Measurements from ENCODE around the gene POMT2.
"Not testable (repeated sequence)": the region's sequence is repeated elsewhere in the genome, so short reads cannot be mapped to it uniquely, and the experiment has no call there.

The POMT2 gene

DNA sequence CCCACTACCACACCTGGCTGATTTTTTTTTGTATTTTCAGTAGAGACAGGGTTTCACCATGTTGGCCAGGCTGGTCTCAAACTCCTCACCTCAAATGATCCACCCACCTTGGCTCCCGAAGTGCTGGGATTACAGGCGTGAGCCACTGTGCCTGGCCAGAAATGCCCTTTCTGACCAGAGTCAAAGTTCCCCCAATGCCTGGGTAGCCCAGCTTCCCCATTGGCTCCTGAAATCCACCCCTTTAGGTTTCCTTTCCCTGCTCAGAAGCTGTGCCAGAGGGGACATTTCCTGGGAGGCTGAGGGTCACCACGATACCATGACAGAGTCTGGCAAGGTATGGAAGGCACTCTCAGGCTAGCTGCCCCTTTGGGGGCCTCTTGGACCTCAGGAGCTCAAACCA, 3.6 kb upstream of the POMT2 start:
- in situ Hi-C loops (cut with HindIII; ENCODE audit: low pct_ligation_motif_present, low sequenced_read_pairs) = no loop called here
- DNase-seq = no peak
- TF ChIP-seq, protein P1, sequence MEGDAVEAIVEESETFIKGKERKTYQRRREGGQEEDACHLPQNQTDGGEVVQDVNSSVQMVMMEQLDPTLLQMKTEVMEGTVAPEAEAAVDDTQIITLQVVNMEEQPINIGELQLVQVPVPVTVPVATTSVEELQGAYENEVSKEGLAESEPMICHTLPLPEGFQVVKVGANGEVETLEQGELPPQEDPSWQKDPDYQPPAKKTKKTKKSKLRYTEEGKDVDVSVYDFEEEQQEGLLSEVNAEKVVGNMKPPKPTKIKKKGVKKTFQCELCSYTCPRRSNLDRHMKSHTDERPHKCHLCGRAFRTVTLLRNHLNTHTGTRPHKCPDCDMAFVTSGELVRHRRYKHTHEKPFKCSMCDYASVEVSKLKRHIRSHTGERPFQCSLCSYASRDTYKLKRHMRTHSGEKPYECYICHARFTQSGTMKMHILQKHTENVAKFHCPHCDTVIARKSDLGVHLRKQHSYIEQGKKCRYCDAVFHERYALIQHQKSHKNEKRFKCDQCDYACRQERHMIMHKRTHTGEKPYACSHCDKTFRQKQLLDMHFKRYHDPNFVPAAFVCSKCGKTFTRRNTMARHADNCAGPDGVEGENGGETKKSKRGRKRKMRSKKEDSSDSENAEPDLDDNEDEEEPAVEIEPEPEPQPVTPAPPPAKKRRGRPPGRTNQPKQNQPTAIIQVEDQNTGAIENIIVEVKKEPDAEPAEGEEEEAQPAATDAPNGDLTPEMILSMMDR (IDR thresholded peaks at IDR 0.05; ENCODE audit: low read depth, low read length, missing control alignments) = no peak
- H3K36me3 ChIP-seq (replicated peaks) = no peaks in the 10 kb centered on the region
- H3K27ac ChIP-seq = no peak overlapping the region
- no peaks in the 10 kb centered on the region for H3K27me3 ChIP-seq (replicated peaks)
- H3K4me3 ChIP-seq (ENCODE audit: low read depth, low read length) = no peak overlapping the region

DNA sequence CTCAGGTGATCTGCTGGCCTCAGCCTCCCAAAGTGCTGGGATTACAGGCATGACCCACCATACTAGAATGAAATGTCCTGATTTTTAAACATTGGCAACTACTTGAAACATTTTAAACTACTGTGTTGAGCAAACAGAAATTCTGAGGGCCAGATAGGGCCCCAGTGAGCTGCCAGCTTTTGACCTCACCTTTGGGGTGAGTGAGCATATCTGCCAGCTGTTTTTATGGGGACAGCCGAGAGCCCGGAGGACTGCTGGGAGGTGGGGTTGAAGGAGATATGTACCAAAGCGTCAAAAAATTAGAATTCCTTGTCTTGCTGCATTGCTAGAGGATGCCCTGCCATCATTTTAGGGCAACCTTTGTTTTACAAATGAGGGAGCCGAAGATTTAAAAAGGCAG, 2.9 kb upstream of the POMT2 start:
- TF ChIP-seq, protein P1 (IDR thresholded peaks at IDR 0.05; ENCODE audit: low read depth, low read length, missing control alignments) = no peak
- H3K27me3 ChIP-seq (replicated peaks) = no peaks in the 10 kb centered on the region
- in situ Hi-C loops (cut with HindIII; ENCODE audit: low pct_ligation_motif_present, low sequenced_read_pairs) = no loop called here

DNA sequence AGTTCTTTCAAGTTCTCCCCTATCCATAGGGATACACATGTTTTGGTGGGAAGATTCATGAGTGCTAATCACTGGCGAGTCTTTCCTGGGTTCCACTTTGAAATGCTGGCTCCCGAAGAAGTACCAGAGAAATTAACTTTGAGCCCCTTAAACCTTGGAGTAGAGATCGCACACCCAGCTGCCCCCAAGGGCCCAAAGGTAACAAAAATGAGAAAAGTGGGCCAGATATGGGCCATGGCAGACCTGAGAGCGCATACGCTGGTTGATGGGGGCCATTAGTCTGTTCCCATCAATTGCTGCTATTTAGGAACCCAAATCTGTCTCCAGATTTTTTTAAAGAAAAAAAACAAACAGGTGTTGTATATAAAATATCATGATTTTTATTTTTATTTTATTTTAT, 2.3 kb upstream of the POMT2 start:
- Histone ChIP-seq H3K27me3 (replicated peaks) (no peaks in the 10 kb centered on the region), H3K4me3 (ENCODE audit: low read depth, low read length) (no peak overlapping the region), H3K36me3 (replicated peaks) (no peaks in the 10 kb centered on the region), H3K27ac (no peak overlapping the region)
- TF ChIP-seq, protein P1 (IDR thresholded peaks at IDR 0.05; ENCODE audit: low read depth, low read length, missing control alignments) = no peak
- in situ Hi-C loops (cut with HindIII; ENCODE audit: low pct_ligation_motif_present, low sequenced_read_pairs) = no loop called here
- no peak for DNase-seq

More for the DNA sequence above, 2.9 kb upstream of the POMT2 start:
- no peaks in the 10 kb centered on the region for H3K36me3 ChIP-seq (replicated peaks)
- H3K4me3 ChIP-seq (ENCODE audit: low read depth, low read length) = no peak overlapping the region
- no peak for DNase-seq
- no peak overlapping the region for H3K27ac ChIP-seq

DNA sequence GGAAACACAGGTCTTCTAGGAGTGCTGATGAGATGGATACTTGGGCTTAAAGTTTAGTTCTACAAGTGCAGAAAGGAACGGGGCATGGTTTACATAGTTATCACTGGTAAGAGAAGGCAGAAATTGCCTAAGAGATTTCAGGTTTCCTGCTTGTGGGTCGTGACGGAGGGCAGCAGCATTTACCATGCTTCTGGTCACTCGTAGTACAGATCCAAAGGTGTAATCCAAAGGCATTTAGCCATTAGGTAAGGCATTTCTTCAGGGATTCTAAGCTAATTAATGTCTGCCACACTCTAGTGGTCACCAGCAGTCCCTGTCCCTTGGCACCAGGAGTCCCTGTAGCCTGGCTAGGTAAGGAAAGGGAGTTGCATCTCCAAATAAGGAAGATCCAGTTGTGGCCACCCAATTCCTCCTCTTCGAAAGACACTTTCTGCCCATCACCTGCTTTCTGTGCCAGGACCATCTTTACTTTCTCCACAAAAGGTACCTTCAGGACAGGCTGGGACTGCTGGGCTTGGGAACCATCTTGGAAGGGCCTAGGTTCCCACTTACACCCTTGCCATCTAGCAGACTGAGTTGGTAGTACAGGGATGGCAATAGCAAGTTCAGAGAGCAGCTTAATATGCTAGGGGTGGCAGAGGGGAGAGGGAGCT, 1.7 kb upstream of the POMT2 start:
- no peak overlapping the region for H3K27ac ChIP-seq
- H3K4me3 ChIP-seq (ENCODE audit: low read depth, low read length) = peak overlapping the region; percentile 83
- no peaks in the 10 kb centered on the region for H3K36me3 ChIP-seq (replicated peaks)
- no peaks in the 10 kb centered on the region for H3K27me3 ChIP-seq (replicated peaks)
- in situ Hi-C loops (cut with HindIII; ENCODE audit: low pct_ligation_motif_present, low sequenced_read_pairs) = no loop called here
- TF ChIP-seq, protein P1 (IDR thresholded peaks at IDR 0.05; ENCODE audit: low read depth, low read length, missing control alignments) = no peak
- no peak for DNase-seq

DNA sequence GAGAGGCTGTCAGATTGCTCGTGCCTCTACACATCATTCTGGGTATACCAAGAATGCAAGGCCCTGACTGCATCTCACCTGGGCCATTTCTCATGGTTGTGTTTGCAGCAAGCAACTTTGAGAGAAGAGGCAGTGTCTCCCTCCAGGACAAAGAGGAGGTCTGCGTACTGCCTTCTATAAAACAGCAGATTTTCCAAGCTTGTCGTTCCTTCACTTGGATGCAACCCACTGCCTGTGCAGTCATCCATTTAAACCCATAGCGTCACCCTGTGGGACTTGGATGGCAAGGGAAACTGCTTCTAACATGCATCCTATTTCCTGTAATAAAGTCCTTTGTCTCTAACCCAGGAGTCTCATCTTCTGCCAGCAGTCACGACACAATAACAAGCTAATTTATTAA, 1.3 kb downstream of the POMT2 start:
- TF ChIP-seq, protein P1 (IDR thresholded peaks at IDR 0.05; ENCODE audit: low read depth, low read length, missing control alignments) = no peak
- Histone ChIP-seq H3K27me3 (replicated peaks) (no peaks in the 10 kb centered on the region), H3K36me3 (replicated peaks) (no peaks in the 10 kb centered on the region), H3K27ac (no peak overlapping the region), H3K4me3 (ENCODE audit: low read depth, low read length) (no peak overlapping the region)
- DNase-seq = no peak
- in situ Hi-C loops (cut with HindIII; ENCODE audit: low pct_ligation_motif_present, low sequenced_read_pairs) = no loop called here

DNA sequence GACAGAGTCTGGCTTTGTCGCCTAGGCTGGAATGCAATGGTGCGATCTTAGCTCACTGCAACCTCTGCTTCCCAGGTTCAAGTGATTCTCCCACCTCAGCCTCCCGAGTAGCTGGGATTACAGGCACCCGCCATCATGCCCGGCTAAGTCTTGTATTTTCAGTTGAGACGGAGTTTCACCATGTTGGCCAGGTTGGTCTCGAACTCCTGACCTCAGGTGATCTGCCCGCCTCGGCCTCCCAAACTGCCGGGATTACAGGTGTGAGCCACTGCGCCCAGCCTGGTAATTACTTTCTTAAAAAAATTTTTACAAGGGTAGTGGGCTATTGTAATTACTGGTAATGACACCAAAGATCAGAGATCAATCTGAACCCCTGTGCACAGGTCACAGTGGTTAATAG, 1.9 kb downstream of the POMT2 start:
- in situ Hi-C loops (cut with HindIII; ENCODE audit: low pct_ligation_motif_present, low sequenced_read_pairs); H3K27me3 ChIP-seq (replicated peaks); H3K27ac ChIP-seq; H3K36me3 ChIP-seq (replicated peaks); H3K4me3 ChIP-seq (ENCODE audit: low read depth, low read length); DNase-seq: not testable (repeated sequence)
